Prostate gland (tissue), 2 donors: Measurements from ENCODE around the gene LTN1. TPM values are rescaled to one million over a fixed set of nuclear protein-coding genes. Genes with fewer than 3 reads are reported as not detected.

Experiments used
- DNase-seq: peaks from one replicate; pipeline ENCODE4 v3.0.0-alpha.2; 2019; ENCODE audit warnings: low spot score
- H3K27ac ChIP-seq, 2 donors: fragments of 200-600 bp; sonication (generic); 2 replicates each; pipeline ENCODE4 v1.5.1; 2017 to 2019
- H3K27me3 ChIP-seq: fragments of 200-600 bp; sonication (generic); replicated peaks from 2 replicates; pipeline ENCODE4 v1.5.1; 2019; ENCODE audit not compliant: insufficient read depth
- H3K36me3 ChIP-seq, 2 donors: fragments of 200-600 bp; sonication (generic); 1 replicate in 1 of 2; 2 replicates in 1 of 2; pipeline versions ENCODE4 v1.5.1 to v1.8.1; 2017 to 2019
- H3K4me1 ChIP-seq: fragments of 200-600 bp; sonication (generic); replicated peaks from 2 replicates; pipeline ENCODE4 v1.5.1; 2019
- H3K4me3 ChIP-seq, 2 donors: fragments of 200-600 bp; sonication (generic); 2 replicates each; pipeline ENCODE4 v1.5.1; 2017 to 2019
- H3K9me3 ChIP-seq: fragments of 200-600 bp; sonication (generic); 2 replicates; pipeline ENCODE4 v1.5.1; 2017
- POLR2A ChIP-seq: fragments of 450-650 bp; IDR thresholded peaks from one replicate; pipeline ENCODE4 v1.6.1; 2016; ENCODE audit warnings: antibody characterized with exemption, mild to moderate bottlenecking
- POLR2AphosphoS5 ChIP-seq: sonication (generic); formaldehyde crosslinking; IDR thresholded peaks from one replicate; pipeline ENCODE4 v1.6.1; 2017; ENCODE audit warnings: antibody characterized with exemption
- WGBS: methylation state at CpG from one replicate; pipeline ENCODE4 v1.1.5; 2018; 5-methylcytosine and 5-hydroxymethylcytosine counted together
- intact Hi-C: fragments of 100-400 bp; cut with DNase I; formaldehyde crosslinking; loops from one replicate; pipeline ENCODE4 v1.14.2; 2022
- total RNA-seq, 2 donors: library from RNA; depleted of rRNA; stranded (reverse); fragments of >200 nt; gene quantifications; one replicate each; pipeline ENCODE4 v1.1.0, GENCODE V29; 2016
- TF ChIP-seq, protein P1 (sequence below), 4 experiments: fragments of 200-600 bp in 2 of 4; fragments of 450-650 bp in 2 of 4; sonication (generic) in 2 of 4; IDR thresholded peaks; 1 replicate in 3 of 4; 2 replicates in 1 of 4; pipeline ENCODE4 v1.5.1; 2016 to 2019; ENCODE audit warnings: antibody characterized with exemption in 4 of 4, mild to moderate bottlenecking in 2 of 4, moderate library complexity in 2 of 4

LTN1 gene
- total RNA-seq, 2 donors from 2014 or later: 24.6 to 29.5 TPM

DNA sequence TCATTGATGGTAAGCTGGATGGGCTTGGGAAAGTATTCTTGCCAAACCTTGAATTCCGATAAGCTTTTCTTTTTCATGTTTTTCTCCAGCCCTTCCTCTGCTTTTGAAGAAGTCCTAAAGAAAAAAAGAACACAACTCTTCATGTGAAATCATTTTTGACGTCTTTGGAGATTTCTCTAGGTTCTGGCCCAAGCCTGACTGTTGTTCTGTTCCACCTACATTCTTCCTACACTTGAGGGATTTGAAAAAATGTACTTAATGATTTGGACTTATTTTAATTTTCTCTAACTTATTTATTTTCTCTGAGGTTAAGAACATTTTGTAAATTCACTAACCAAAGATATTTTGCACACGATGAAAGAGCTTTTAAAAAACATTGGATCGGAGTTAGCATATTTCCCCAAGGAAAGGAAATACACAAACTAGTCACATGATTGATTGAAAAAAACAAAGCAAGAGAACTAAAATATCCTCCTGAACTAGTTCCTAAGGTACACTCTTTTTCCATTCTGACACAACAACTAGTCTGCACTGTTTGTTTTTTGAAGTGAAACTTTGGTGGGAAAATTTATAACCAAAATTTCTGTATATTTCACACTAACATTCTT, 82.3 kb downstream of the LTN1 start:
- no peaks in the 10 kb centered on the region for H3K27me3 ChIP-seq
- no peaks in the 10 kb centered on the region for H3K4me1 ChIP-seq
- TF ChIP-seq, protein P1, sequence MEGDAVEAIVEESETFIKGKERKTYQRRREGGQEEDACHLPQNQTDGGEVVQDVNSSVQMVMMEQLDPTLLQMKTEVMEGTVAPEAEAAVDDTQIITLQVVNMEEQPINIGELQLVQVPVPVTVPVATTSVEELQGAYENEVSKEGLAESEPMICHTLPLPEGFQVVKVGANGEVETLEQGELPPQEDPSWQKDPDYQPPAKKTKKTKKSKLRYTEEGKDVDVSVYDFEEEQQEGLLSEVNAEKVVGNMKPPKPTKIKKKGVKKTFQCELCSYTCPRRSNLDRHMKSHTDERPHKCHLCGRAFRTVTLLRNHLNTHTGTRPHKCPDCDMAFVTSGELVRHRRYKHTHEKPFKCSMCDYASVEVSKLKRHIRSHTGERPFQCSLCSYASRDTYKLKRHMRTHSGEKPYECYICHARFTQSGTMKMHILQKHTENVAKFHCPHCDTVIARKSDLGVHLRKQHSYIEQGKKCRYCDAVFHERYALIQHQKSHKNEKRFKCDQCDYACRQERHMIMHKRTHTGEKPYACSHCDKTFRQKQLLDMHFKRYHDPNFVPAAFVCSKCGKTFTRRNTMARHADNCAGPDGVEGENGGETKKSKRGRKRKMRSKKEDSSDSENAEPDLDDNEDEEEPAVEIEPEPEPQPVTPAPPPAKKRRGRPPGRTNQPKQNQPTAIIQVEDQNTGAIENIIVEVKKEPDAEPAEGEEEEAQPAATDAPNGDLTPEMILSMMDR (IDR thresholded peaks at IDR 0.05): no peak
- TF ChIP-seq POLR2AphosphoS5: no peak
- no peak for TF ChIP-seq POLR2A
- H3K9me3 ChIP-seq: no peaks in the 10 kb centered on the region
- no peak for DNase-seq
- intact Hi-C loops: no loop called here
- 64% methylated on average over 4 of the region's 4 CpGs for WGBS
- H3K36me3 ChIP-seq: no peaks in the 10 kb centered on the region
- peak overlapping the region in 1 of 2 donors; percentile 1 for H3K27ac ChIP-seq
- H3K4me3 ChIP-seq: no peak overlapping the region

DNA sequence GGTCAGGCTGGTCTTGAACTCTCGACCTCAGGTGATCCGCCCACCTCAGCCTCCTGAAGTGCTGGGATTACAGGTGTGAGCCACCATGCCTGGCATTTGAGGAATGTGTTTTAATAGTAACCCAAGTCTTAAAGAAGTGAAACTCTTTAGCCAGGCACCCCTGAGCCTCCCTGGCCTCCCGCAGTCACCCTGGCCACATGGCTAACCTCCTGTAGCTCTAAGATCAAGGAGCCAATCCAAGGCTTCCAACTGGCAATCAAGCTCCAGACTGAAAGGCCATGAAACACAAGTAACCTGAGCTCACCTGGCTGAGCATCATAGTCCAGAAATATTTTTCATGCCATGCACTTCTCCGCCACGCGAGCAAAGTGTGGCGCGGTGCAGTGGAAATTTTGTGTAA, 84.3 kb downstream of the LTN1 start:
- WGBS: 99% methylated on average over 8 of the region's 8 CpGs
- no peak overlapping the region for H3K27ac ChIP-seq
- DNase-seq: no peak
- intact Hi-C loops: no loop called here
- H3K4me1 ChIP-seq: no peaks in the 10 kb centered on the region
- no peak for TF ChIP-seq POLR2A
- TF ChIP-seq, protein P1 (IDR thresholded peaks at IDR 0.05): no peak
- no peak for TF ChIP-seq POLR2AphosphoS5
- no peak overlapping the region for H3K4me3 ChIP-seq
- no peaks in the 10 kb centered on the region for H3K36me3 ChIP-seq
- H3K27me3 ChIP-seq: no peaks in the 10 kb centered on the region
- H3K9me3 ChIP-seq: no peaks in the 10 kb centered on the region

DNA sequence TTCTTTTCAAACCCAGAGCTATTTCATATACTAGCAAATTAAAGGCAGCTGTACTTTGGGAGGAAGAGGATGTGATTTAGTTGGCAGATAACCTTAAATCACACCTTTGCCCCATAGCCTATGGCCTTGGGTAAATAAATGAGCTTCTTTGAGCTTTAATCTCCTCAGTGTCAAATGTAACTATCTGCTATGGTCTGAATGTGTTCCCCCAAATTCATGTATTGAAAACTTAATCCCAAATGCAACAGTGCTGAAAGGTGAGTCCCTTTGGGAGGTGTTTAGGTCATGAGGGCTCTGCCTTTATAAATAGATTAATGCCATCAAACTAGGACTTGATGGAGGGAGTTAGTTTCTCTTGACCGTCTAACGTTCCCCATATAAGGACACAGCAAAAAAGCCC, 85.8 kb downstream of the LTN1 start:
- Histone ChIP-seq H3K4me1 (no peaks in the 10 kb centered on the region), H3K36me3 (no peaks in the 10 kb centered on the region), H3K9me3 (no peaks in the 10 kb centered on the region), H3K27ac (no peak overlapping the region), H3K4me3 (no peak overlapping the region), H3K27me3 (no peaks in the 10 kb centered on the region)
- intact Hi-C loops: no loop called here
- 88% methylated on average over 2 of the region's 2 CpGs for WGBS
- no peak for TF ChIP-seq POLR2AphosphoS5
- no peak for TF ChIP-seq POLR2A
- TF ChIP-seq, protein P1 (IDR thresholded peaks at IDR 0.05): no peak
- DNase-seq: no peak

DNA sequence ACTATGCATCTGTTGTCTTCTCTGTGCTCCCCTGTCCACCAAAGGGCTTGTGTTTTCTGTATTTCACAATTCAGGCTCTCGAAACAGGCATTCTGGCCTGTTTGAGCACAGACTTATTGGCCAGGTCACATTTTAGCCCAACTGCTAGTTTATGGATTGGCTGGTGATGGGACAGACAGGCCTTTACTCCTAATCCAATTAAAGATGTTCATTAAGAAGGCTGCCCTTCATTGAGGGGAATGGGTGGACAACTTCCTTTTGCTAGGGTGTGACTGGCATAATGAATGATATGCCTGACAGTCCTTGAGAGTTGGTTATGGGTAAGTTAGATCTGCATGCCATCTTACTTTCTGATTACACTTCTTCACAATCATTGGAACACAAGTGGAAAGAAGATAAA, 86.4 kb downstream of the LTN1 start:
- WGBS: 95% methylated on average over 1 of the region's 1 CpG
- no peak overlapping the region for H3K27ac ChIP-seq
- H3K27me3 ChIP-seq: no peaks in the 10 kb centered on the region
- intact Hi-C loops: no loop called here
- TF ChIP-seq POLR2AphosphoS5: no peak
- TF ChIP-seq, protein P1 (IDR thresholded peaks at IDR 0.05): no peak
- no peak for TF ChIP-seq POLR2A
- no peaks in the 10 kb centered on the region for H3K4me1 ChIP-seq
- H3K4me3 ChIP-seq: no peak overlapping the region
- no peak for DNase-seq
- no peaks in the 10 kb centered on the region for H3K9me3 ChIP-seq
- no peaks in the 10 kb centered on the region for H3K36me3 ChIP-seq

DNA sequence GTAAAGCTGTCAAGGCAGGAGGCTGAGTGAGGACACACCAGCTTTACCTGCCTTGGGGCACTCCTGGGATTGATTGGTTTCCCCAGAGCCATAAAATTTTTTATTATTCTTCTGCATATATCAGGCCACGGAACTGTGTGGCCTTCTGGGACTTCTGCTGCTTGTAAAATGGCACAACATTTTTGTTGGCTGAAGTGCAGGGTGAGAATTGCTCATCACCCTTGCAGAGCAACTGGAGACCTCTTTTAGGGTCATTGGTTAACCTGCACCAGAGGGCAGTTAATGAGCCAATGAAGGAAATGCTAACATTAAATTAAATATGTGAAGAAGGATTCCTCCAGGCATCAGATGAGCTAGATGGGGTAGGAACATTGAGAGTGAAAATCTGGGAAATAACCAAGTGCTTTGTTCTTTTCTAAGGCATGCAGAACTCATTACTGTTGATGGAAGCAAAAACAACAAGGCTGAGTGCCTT, 87.7 kb downstream of the LTN1 start:
- no peak overlapping the region for H3K4me3 ChIP-seq
- TF ChIP-seq, protein P1 (IDR thresholded peaks at IDR 0.05): no peak
- TF ChIP-seq POLR2AphosphoS5: no peak
- TF ChIP-seq POLR2A: no peak
- no peaks in the 10 kb centered on the region for H3K4me1 ChIP-seq
- no peaks in the 10 kb centered on the region for H3K36me3 ChIP-seq
- 14% methylated on average over 1 of the region's 1 CpG for WGBS
- DNase-seq: no peak
- H3K9me3 ChIP-seq: no peaks in the 10 kb centered on the region
- H3K27ac ChIP-seq: no peak overlapping the region
- intact Hi-C loops: no loop called here
- no peaks in the 10 kb centered on the region for H3K27me3 ChIP-seq
